Hematopoietic multipotent progenitor cell treated with erythropoietin and hydrocortisone succinate and interleukin-3 and kit ligand, for 4 days (in vitro differentiated cells): ENCODE measurements around the gene FES.
"Not testable (repeated sequence)": the region's sequence is repeated elsewhere in the genome, so short reads cannot be mapped to it uniquely, and the experiment has no call there.

Experiments
- DNase-seq: peaks from one replicate; pipeline ENCODE4 v3.0.0-alpha.2; 2015

FES gene

DNA sequence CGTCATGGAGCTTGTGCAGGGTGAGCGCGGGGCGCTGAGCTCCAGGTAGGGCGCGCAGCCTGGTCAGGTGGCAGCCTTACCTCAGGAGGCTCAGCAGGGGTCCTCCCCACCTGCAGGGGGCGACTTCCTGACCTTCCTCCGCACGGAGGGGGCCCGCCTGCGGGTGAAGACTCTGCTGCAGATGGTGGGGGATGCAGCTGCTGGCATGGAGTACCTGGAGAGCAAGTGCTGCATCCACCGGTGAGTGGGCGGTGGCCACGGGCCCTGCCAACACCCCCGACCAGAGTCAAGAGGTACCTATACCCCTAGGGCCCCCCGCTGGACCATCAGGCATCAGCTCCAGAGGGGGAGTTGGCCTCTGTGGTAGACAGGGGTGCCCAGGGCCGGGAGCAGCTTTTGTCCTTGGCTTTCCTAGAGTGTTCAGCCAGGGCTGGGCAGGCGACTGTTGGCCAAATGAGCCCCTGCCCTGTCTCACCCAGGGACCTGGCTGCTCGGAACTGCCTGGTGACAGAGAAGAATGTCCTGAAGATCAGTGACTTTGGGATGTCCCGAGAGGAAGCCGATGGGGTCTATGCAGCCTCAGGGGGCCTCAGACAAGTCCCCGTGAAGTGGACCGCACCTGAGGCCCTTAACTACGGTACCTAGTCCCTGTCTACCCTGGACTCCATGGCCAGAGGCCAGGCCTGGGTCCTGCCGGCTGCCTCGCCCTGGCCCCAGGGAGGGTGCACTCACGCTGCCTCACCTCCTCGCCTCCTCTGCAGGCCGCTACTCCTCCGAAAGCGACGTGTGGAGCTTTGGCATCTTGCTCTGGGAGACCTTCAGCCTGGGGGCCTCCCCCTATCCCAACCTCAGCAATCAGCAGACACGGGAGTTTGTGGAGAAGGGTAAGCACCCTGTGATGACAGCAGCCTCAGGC is 9.1 kb downstream of the FES start:
- DNase-seq, result peak; percentile 27

DNA sequence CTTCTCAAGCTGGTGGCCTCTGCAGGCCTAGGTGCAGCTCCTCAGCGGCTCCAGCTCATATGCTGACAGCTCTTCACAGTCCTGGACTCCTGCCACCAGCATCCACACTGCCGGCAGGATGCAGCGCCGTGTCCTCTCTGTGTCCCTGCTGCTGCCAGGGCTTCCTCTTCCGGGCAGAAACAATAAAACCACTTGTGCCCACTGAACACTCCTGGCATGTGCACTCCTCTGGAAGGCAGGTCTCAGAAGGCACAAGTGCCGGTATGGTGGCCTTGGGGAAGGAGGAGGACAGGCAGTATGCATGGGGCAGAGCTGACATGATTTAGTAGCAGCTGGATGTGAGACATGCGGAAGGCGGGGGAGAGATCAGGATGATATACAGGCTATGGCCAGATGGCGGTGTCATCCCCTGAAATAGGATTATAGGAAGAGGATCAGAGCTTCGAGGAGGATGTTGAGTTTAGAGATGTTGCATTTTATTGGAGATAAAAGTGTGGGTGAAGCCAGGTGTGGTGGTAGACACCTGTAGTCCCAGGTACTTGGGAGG is 11.3 kb downstream of the FES start:
- peak; percentile 76 for DNase-seq

DNA sequence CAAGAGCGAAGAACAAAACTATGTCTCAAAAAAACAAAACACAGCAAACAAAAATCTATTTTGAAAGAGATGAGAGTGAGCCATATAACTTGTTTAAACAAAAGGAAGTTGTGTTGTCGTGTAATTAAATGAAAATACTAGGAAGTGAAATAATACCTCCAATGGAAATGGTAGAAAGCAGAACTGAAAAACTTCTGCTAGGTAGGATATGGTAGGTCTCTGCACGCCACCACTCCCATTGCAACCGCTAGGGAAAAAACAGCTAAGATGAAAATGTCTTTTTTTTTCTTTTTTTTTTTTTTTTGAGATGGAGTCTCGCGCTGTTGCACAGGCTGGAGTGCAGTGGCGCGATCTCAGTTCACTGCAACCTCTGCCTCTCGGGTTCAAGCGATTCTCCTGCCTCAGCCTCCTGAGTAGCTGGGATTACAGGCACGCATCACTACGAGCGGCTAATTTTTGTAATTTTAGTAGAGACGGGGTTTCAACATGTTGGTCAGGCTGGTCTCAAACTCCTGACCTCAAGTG is 12.9 kb downstream of the FES start:
- DNase-seq, result peak; percentile 38

DNA sequence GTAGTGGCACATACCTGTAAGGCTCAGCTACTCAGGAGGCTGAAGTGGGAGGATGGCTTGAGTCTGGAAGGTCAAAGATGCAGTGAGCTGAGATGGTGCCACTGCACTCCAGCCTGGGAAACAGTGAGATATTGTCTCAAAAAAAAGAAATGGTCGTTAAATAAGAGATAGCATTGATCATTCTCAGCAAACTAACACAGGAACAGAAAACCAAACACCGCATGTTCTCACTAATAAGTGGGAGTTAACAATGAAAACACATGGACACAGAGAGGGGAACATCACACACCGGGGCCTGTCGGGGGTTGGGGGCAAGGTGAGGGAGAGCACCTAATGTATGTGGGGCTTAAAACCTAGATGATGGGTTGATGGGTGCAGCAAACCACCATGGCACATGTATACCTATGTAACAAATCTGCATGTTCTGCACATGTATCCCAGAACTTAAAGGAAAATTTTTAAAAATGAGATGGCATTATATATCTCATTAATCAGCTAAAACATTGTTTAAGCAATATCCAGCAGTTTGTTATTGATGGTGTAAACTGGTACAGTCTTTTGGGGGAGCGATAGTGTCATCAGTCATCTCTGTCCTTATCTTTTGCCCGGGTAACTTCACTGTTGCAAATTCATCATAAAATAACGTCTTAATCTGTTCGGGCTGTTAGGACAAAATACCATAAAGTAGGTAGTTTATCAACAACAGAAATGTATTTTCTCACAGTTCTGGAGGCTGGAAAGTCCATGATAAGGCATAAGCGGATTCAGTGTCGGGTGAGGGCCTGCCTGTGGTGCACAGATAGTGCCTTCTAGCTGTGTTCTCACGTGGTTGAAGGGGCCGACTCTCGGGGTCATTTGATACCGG is 17.1 kb downstream of the FES start:
- DNase-seq, result peak; percentile 99

DNA sequence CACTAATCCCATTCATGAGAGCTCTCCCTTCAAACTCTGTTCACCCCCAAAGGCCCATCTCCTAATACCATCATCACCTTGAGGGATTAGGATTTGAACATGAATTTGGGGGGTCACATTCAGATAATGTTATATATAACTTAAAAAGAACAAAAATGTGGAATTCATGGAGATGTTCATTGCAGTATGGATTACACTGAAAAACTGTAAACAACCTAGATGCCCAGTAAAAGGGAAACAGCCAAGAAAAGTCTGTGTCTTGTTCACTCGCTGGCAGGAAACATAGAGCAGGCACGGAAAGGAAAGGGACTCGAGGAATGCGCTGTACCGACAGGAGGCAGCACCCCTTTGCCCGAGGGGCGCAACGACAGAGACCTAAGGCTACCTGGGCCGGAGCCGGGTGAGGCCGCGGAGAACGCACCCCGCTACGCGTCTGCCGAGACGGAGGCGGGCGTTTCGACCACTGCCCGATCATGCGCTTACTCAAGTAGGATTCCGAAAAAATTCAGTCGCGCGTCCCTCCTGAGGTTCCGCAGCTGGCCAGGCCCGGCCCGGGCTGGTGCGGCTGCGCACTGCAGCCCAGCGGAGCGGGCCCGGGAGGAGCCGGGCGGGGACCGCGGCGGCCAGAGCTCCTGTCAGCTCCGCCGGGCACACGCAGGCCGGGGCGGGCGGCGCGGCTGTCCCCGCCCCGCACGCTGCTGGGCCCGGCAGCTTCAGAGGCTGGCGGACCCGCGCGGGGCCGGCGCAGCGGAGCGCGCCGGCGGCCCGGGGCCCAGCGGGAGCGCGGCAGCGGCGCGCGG is 17.9 kb downstream of the FES start:
- peak; percentile 86 for DNase-seq

DNA sequence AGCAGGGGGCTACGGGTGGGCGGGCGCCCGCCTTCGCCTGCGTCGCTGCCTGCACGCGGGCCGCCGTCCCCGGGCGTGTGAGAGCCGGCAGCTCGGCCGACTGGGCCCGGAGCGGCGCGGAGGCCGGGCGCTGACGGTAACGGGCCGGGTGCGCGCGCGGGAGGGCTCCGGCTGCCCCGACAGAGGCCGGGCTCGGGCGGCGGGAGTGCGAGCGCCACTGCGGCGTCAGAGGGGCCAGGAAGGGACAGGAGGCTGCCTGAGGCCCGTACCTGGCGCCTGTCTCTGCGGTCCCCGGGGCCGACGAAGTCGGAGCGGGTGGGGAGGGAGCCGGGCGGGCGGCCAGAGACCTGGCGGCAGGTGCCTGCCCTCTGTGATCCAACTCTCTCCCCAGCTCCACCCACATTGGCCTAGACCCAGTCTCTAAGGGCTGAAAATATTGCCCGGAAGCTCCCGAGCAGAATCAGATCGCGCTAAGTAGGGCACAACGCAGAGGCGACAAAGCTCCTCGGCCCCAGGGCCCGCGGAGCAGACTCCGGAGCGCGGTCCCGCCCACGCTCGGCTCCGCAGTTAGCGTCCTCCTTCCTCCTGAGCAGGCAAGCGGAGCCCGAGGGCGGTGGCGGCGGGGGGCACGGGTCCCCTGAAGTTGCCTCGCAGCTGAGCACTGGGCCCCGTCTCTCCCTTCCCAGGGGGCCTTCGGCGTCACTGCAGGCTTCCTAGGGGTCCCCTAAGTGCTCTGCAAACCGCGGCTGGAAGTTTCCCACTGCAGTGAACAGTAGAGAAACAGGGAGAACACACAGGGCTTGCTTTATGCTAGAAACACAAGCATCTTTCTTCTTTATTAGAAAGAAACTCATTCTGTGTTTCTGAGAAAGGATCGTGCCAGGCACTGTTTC is 18.8 kb downstream of the FES start, which contains the start of gene MAN2A2:
TSS of gene MAN2A2 (plus strand) at position 463 of the 893 bp plus-strand sequence. CDS start 906 bp downstream, outside the sequence.
- peak; percentile 96 for DNase-seq

DNA sequence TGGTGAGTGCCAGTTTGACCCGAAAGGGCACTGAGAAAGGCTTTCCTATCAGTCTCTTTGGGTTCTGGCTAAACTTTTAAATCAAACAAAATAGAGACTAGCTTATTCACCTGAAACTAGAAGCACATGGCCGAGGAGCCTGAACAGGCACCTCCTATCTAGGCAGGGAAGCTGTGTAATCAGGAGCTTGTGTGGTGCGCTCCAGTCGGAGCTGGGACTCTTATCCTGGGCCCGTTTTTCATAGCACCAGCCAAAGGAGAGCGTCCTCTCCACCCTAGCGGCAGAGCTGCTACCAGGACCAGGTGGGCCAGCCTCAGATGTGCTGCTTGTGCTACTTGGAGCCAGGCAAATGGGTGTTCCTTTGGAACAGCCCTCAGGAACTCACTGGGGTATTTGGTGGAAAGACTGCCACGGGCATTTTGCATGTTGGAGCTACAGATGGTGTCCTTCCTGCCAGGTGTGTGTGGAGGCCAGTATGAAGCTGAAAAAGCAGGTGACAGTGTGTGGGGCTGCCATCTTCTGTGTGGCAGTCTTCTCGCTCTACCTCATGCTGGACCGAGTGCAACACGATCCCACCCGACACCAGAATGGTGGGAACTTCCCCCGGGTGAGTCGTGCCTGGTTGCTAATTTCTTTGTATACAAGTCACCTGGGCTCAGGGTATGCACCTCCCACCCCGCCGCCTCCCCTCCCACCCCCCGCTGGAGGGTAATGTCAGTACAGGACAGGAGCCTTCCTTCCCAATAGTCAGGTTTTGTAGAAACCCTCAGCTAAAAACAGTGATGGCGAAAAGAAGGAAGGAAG is 19.6 kb downstream of the FES start:
- DNase-seq, result peak; percentile 72

DNA sequence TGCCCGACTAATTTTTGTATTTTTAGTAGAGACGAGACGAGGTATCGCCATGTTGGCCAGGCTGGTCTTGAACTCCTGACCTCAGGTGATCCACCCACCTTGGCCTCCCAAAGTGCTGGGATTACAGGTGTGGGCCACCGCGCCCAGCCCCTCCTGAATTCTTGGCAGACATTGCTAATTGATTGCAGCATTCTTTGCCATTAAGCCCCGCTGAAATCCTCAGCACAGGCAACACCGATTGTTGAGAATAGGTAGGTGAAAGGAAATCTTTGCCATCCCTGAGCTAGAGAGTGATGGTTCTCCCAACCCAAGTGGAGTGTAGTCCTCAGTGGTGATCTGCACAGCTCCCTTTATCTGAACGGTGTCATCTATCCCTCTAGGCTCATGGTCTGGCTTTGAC is 20.4 kb downstream of the FES start:
- DNase-seq, result no peak

DNA sequence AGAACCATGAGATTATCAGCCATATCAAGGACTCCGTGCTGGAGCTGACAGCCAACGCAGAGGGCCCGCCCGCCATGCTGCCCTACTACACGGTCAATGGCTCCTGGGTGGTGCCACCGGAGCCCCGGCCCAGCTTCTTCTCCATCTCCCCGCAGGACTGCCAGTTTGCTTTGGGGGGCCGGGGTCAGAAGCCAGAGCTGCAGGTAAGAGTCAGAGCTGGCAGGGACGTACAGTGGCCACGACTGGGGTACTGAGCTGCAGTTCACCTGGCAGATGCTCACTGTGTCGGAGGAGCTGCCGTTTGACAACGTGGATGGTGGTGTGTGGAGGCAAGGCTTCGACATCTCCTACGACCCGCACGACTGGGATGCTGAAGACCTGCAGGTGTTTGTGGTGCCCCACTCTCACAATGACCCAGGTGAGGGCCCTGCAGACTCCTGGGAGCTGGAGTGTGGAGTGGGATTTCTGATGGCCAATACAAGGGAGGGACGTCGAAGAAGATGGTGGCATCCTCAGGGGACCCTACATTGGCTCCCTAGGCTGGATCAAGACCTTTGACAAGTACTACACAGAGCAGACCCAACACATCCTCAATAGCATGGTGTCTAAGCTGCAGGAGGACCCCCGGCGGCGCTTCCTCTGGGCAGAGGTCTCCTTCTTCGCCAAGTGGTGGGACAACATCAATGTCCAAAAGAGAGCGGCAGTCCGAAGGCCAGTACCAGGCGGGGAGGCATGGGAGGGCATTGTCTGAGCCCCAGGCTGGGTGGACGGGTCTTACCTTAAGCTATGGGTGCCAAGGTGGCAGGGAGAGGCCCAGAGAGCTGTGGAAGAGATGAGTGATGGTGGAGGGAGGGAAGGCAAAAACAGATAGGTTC is 21.2 kb downstream of the FES start:
- DNase-seq, result no peak

DNA sequence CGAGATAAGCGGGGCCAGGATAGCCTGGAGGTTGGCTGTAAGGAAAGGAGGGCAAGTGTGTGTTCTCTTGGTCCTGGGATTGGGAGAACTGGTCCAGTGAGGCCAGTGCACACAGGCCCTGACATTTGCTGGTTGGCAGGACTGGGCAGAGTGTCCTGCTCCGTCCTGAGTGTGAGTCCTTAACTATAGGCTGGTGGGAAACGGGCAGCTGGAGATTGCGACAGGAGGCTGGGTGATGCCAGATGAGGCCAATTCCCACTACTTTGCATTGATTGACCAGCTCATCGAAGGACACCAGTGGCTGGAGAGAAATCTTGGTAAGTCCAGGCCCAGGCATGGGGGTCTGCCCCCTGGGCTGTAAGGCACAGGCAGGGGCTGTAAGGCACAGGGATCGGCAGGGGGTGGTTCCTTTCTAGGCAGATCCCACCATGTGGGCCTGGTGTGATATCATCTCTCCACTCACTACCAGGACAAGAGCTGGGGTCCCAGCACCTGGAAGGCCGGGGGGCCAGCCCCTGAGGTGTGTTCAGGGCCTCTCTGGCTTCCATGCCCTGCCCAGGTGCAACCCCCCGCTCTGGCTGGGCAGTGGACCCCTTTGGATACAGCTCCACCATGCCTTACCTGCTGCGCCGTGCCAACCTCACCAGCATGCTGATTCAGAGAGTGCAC is 22.0 kb downstream of the FES start:
- DNase-seq, result no peak

DNA sequence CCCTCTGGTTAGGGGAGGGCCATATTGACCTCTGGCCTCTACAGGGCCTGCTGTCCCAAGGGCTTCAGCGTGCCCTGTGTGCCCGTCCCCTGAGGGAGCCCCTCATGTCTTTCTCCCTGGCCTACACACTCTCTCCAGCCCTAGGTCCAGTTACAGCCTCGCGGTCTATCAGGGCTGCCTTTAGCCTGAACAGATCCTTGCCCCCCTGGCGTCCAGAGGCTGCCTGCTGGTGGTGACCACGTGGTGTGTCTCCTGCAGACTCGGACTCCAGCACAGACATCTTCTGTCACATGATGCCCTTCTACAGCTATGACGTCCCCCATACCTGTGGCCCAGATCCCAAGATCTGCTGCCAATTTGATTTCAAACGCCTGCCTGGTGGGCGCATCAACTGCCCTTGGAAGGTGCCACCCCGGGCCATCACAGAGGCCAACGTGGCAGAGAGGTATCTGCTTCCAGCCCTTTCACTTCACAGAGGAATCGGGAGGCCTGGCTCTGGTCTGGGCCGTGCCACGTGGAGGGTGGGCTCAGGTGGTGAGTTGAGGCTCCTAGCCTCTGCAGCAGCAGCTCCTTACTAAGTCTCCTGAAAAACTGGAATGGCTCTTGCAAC is 22.9 kb downstream of the FES start:
- no peak for DNase-seq

DNA sequence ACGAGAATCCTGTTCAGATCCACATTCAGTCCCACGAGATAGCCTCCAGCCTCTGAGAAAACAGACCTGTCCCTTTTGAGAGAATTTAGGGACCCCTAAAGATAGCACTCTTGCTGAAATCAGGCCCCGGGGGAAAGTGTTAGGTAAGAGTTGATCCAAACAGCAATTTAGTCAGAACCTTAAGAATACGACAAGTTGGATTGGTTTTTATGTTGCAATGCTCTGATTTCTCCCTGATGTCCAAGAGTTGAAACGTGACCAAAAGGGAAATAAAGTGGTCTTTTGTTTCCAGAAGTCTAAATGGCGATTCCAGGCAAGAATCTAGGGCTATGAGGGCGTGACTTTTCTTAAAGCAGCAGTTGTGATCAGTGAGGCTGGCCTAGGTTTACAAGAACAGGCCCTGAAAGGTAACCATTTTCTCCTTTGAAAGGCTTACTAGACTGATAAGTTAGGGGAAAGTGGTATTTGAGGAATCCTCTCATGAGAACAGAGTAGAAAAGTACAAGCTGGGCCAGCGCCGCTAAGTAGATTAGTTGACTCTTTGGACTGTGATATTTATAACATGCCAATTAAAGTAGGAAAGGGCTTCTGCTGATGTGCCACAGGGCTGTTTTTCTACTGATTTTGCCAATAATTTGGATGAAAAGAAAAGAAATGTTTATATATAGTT is 23.7 kb downstream of the FES start:
- no peak for DNase-seq

DNA sequence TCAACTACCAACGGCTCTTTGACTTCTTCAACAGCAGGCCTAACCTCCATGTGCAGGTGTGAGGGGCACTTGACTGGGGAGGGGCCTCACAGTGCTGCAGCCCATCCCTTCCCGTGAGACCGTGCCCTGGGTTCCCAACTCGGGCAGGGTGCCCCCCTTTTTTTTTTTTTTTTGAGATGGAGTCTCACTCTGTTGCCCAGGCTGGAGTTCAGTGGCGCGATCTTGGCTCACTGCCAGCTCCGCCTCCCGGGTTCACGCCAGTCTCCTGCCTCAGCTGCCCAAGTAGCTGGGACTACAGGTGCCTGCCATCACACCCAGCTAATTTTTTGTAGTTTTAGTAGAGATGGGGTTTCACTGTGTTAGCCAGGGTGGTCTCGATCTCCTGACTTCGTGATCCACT is 25.1 kb downstream of the FES start:
- DNase-seq, result not testable (repeated sequence)

DNA sequence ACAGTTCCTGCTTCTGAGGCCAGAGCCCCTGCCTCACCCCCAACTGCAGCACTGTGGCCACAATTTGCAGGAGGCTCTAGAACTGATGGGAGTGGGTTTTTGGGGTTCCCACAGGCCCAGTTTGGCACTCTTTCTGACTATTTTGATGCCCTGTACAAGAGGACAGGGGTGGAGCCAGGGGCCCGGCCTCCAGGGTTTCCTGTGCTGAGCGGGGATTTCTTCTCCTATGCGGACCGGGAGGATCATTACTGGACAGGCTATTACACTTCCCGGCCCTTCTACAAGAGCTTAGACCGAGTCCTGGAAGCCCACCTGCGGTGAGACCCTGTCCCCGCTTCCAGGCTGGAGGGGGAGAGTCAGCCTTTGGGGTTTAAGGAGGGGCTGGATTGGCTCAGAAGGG is 25.7 kb downstream of the FES start:
- no peak for DNase-seq

DNA sequence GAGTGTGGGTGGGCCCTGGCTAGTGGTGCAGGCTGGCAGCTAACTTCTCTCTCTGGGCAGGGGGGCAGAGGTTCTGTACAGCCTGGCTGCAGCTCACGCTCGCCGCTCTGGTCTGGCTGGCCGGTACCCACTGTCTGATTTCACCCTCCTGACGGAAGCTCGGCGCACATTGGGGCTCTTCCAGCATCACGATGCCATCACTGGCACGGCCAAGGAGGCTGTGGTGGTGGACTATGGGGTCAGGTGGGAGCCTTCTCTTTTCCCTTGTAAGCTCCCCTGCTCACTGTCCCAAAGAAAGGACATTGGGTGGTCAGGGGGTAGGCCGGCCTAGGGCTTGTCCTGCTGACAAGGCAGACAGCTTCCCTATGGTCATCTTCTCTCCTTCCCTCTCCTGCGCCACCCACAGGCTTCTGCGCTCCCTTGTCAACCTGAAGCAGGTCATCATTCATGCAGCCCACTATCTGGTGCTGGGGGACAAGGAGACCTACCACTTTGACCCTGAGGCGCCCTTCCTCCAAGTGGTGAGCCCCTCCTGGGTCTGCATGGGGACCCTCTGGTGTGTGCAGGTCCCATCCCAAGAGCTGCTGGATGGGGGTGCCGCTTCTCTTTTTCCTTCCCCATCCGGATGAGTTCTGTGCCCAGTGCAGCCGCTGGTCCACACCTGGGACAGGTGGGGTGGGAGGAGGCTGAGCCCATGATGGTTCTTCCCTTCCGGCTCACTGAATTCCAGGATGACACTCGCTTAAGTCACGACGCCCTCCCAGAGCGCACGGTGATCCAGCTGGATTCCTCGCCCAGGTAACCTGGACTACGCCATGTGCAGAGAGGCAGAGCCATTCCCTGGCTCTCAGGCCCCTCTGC is 26.4 kb downstream of the FES start:
- DNase-seq, result no peak

DNA sequence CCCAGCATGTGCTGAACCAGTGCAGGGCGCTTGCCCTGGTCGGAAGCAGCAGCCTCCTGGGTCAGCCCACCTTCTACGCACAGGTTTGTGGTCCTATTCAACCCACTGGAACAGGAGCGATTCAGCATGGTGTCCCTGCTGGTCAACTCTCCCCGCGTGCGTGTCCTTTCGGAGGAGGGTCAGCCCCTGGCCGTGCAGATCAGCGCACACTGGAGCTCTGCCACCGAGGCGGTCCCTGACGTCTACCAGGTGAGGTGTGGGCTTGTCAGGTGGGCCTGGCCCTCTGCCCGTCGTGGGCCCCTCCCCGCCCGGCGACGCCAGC is 27.0 kb downstream of the FES start:
- DNase-seq, result no peak
